Panc1 (cell line): ENCODE data around the gene SPATA16. TPM values are rescaled to one million over a fixed set of nuclear protein-coding genes. Genes with fewer than 3 reads are reported as not detected.

ENCODE experiments used
- ATAC-seq: fragments of 200-7000 bp; cut with Tn5 transposase; 2 replicates; pipeline ENCODE4 v1.9.1; 2020; ENCODE audit warnings: mild to moderate bottlenecking, moderate library complexity
- BruUV-seq: library from RNA; stranded (reverse); fragments of 400-500 nt; replicated peaks from 2 replicates; lab custom pipeline; 2021; lab: Mats Ljungman, UMichigan
- CTCF ChIA-PET: fragments of 300-600 bp; sonication (Branson Sonifier 250); formaldehyde crosslinking; loops from one replicate; lab custom pipeline; 2022; ENCODE audit warnings: antibody characterized with exemption; lab: Charles Lee
- POLR2A ChIA-PET: fragments of 300-600 bp; sonication (Branson Sonifier 250); formaldehyde crosslinking; loops from one replicate; lab custom pipeline; 2022; ENCODE audit warnings: antibody characterized with exemption; lab: Charles Lee
- DNase-seq: peaks from one replicate; pipeline ENCODE4 v3.0.0-alpha.2; 2010; ENCODE audit warnings: low read depth, low spot score
- H3K27ac ChIP-seq: 2 replicates; pipeline ENCODE4 v1.5.1; 2011; ENCODE audit warnings: mild to moderate bottlenecking, low read length, inconsistent platforms
- H3K27me3 ChIP-seq: fragments of 200-500 bp; sonication (Bioruptor generic); 2 replicates; pipeline ENCODE4 v1.6.0; 2014; ENCODE audit warnings: low read length, inconsistent platforms; ENCODE audit not compliant: control insufficient read depth, insufficient read depth
- H3K36me3 ChIP-seq: fragments of 200-500 bp; sonication (Bioruptor generic); 2 replicates; pipeline ENCODE4 v1.5.1; 2014; ENCODE audit warnings: inconsistent platforms, mild to moderate bottlenecking, low read length, moderate library complexity; ENCODE audit not compliant: control insufficient read depth, insufficient read depth
- H3K4me1 ChIP-seq: 2 replicates; pipeline ENCODE4 v1.5.1; 2011; ENCODE audit warnings: inconsistent platforms, mild to moderate bottlenecking, low read length, moderate library complexity; ENCODE audit not compliant: control insufficient read depth, insufficient read depth
- H3K4me3 ChIP-seq, 2 experiments: 2 replicates each; pipeline ENCODE4 v1.5.1; 2011 to 2012; ENCODE audit warnings: low read depth in 2 of 2, low read length in 2 of 2, mild to moderate bottlenecking in 2 of 2, inconsistent platforms in 1 of 2, moderate library complexity in 1 of 2
- H3K9me3 ChIP-seq: fragments of 200-500 bp; sonication (Bioruptor generic); 2 replicates; pipeline ENCODE4 v1.5.1; 2014; ENCODE audit warnings: low read depth, mild to moderate bottlenecking, inconsistent platforms, low read length, moderate library complexity; ENCODE audit not compliant: control insufficient read depth, insufficient read depth
- POLR2AphosphoS5 ChIP-seq: IDR thresholded peaks from 2 replicates; pipeline ENCODE4 v1.6.1; 2012; ENCODE audit warnings: mild to moderate bottlenecking, low read depth, low read length, moderate library complexity
- REST ChIP-seq, 2 experiments: IDR thresholded peaks; 2 replicates each; pipeline ENCODE4 v1.6.1; 2011 to 2012; ENCODE audit warnings: low read depth in 2 of 2, control low read depth in 1 of 2, low read length in 1 of 2, mild to moderate bottlenecking in 1 of 2, moderate library complexity in 1 of 2; ENCODE audit not compliant: insufficient read depth in 1 of 2
- SIN3A ChIP-seq: IDR thresholded peaks from 2 replicates; pipeline ENCODE4 v1.6.1; 2012; ENCODE audit warnings: low read depth, mild to moderate bottlenecking, low read length, moderate library complexity, borderline replicate concordance; ENCODE audit not compliant: insufficient read depth
- TCF7L2 ChIP-seq: IDR thresholded peaks from 2 replicates; pipeline ENCODE4 v1.6.1; 2011; ENCODE audit warnings: mild to moderate bottlenecking, low read depth, low read length, inconsistent platforms
- in situ Hi-C: cut with HindIII; loops from 2 replicates; pipeline ENCODE4 v1.10.0; 2016; ENCODE audit warnings: low sequenced_read_pairs, low pct_unique_long_range_greater_than_20kb
- intact Hi-C: fragments of 100-400 bp; cut with micrococcal nuclease; formaldehyde crosslinking; loops from one replicate; pipeline ENCODE4 v1.10.0; 2022; ENCODE audit not compliant: unreplicated experiment
- total RNA-seq: library from RNA; stranded (reverse); gene quantifications from one replicate; pipeline ENCODE4 v1.2.1, GENCODE V29; 2021; ENCODE audit not compliant: unreplicated experiment
- TF ChIP-seq, protein P1 (sequence below): fragments of 450-650 bp; IDR thresholded peaks from 2 replicates; pipeline ENCODE4 v1.5.1; 2017; ENCODE audit warnings: mild to moderate bottlenecking

The SPATA16 gene
- total RNA-seq, 1 experiment from 2014 or later, result not detected

GRCh38 chr3:172903642-172904320 lies 237.3 kb downstream of the SPATA16 start:
- no peaks in the 10 kb centered on the region for H3K36me3 ChIP-seq
- H3K4me1 ChIP-seq, result no peaks in the 10 kb centered on the region
- H3K27me3 ChIP-seq, result peaks cover 7% of the 10 kb centered on the region; the same call in 1 of the 2 replicates
- CTCF ChIA-PET, result no interaction called here
- intact Hi-C loops, result no loop called here
- POLR2A ChIA-PET, result interaction anchor here (0.5 kb wide), 1 partner anchor 1615 kb away, joined by 4 read pairs; no protein-coding TSS in a partner anchor
- no TSS peak for BruUV-seq
- TF ChIP-seq TCF7L2 (no peak), SIN3A (no peak), REST (IDR thresholded peaks at IDR 0.05; ENCODE audit: insufficient read depth in 1 of 2, low read depth in 2 of 2, low read length in 1 of 2) (no peak), POLR2AphosphoS5 (no peak)
- TF ChIP-seq, protein P1, sequence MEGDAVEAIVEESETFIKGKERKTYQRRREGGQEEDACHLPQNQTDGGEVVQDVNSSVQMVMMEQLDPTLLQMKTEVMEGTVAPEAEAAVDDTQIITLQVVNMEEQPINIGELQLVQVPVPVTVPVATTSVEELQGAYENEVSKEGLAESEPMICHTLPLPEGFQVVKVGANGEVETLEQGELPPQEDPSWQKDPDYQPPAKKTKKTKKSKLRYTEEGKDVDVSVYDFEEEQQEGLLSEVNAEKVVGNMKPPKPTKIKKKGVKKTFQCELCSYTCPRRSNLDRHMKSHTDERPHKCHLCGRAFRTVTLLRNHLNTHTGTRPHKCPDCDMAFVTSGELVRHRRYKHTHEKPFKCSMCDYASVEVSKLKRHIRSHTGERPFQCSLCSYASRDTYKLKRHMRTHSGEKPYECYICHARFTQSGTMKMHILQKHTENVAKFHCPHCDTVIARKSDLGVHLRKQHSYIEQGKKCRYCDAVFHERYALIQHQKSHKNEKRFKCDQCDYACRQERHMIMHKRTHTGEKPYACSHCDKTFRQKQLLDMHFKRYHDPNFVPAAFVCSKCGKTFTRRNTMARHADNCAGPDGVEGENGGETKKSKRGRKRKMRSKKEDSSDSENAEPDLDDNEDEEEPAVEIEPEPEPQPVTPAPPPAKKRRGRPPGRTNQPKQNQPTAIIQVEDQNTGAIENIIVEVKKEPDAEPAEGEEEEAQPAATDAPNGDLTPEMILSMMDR, result no peak
- ATAC-seq (no peak), DNase-seq (no peak)
- in situ Hi-C loops, result no loop called here
- H3K27ac ChIP-seq, result no peak overlapping the region
- H3K4me3 ChIP-seq, result no peak overlapping the region
- no peaks in the 10 kb centered on the region for H3K9me3 ChIP-seq

DNA sequence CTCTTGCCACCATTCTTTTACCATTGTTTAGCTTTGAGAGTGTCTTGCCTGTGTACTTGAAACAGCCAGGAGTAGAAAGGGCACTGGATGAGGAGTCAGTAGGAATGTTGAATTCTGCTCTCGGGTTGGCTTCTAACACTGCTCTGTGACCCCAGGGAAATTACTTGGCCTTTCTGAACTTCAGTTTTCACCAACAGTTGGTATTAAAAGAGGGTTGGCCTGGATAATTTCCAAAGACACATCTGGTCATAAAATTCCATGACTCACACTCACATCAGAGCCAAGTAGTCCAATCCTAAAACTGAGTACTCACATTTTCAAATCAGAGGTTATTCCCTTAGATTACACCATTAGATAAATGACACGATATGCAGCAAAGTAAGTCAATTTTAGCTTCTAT lies 248.9 kb downstream of the SPATA16 start:
- in situ Hi-C loops (no loop called here), intact Hi-C loops (no loop called here)
- Histone ChIP-seq H3K4me1 (no peaks in the 10 kb centered on the region), H3K36me3 (no peaks in the 10 kb centered on the region), H3K9me3 (no peaks in the 10 kb centered on the region), H3K4me3 (no peak overlapping the region), H3K27me3 (no peaks in the 10 kb centered on the region), H3K27ac (no peak overlapping the region)
- CTCF ChIA-PET, result no interaction called here
- ATAC-seq, result no peak
- TF ChIP-seq SIN3A (no peak), REST (IDR thresholded peaks at IDR 0.05; ENCODE audit: insufficient read depth in 1 of 2, low read depth in 2 of 2, low read length in 1 of 2) (no peak), POLR2AphosphoS5 (no peak), TCF7L2 (no peak)
- TF ChIP-seq, protein P1, result no peak
- BruUV-seq, result no TSS peak
- POLR2A ChIA-PET, result no interaction called here
- DNase-seq, result no peak
